Measurements from ENCODE around the gene ATP6V1B1. TPM values are rescaled to one million over a fixed set of nuclear protein-coding genes. Genes with fewer than 3 reads are reported as not detected.

Gene ATP6V1B1
- total RNA-seq, 1 experiment from 2014 or later = not detected

- ATAC-seq (peak; percentile 21; the same call in 1 of the 2 replicates), DNase-seq (ENCODE audit: low spot score) (no peak)
- no peak overlapping the region for H3K4me3 Mint-ChIP-seq
- H3K36me3 Mint-ChIP-seq = no peaks in the 10 kb centered on the region
- ChIA-PET CTCF (interaction anchor here (0.8 to 4.7 kb wide), 13 partner anchors 10 to 154 kb away, joined by 3 to 55 read pairs (median 4); partner anchors contain the start of genes ADD2, ATP6V1B1 and FIGLA), POLR2A (no interaction called here)
- no peaks in the 10 kb centered on the region for H3K9me3 Mint-ChIP-seq
- TF ChIP-seq ZNF423 (CRISPR knock-in tag; IDR thresholded peaks at IDR 0.05) (peak; percentile 62), NR3C1 (CRISPR knock-in tag; conservative IDR thresholded peaks at IDR 0.05; ENCODE audit: low read depth) (no peak)
- peaks cover 13% of the 10 kb centered on the region for H3K4me1 Mint-ChIP-seq
- no peak overlapping the region for H3K27ac Mint-ChIP-seq
- peaks cover 31% of the 10 kb centered on the region for H3K27me3 Mint-ChIP-seq (ENCODE audit: low read depth)
Observed at GRCh38 chr2:70922235-70923234, 13.2 kb upstream of the ATP6V1B1 start.

DNA sequence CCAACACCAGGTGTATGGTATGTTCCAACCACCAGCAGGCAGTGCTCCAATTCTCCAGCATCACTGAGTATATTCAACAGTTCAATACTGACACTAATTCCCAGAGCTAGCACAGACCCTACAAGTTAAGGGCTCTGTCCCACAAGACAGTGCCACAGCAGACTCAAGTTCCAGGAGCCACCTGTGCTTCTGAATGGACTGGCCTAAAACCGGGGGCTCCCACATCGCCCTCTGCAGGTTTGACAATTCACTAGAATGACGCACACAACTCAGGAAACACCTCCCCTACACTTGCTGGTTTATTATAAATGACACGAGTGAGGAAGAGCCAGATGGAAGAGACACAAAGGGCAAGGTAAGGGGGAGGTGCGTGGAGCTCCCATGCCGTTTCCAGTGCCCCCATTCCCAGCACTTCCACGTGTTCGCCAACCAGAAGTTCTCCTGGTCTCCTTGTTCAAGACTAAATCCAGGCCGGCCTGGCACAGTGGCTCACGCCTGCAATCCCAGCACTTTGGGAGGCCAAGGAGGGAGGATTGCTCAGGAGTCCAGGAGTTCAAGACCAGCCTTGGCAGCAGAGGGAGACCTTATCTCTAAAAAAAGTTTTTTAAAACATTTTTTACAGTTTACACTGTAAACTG lies 12.2 kb upstream of the ATP6V1B1 start:
- Mint-ChIP-seq H3K36me3 (no peaks in the 10 kb centered on the region), H3K27ac (no peak overlapping the region), H3K27me3 (ENCODE audit: low read depth) (peaks cover 24% of the 10 kb centered on the region), H3K4me3 (no peak overlapping the region), H3K9me3 (no peaks in the 10 kb centered on the region), H3K4me1 (peaks cover 13% of the 10 kb centered on the region)
- ATAC-seq (peak; percentile 75), DNase-seq (ENCODE audit: low spot score) (peak; percentile 69)
- TF ChIP-seq ETV6 (CRISPR knock-in tag; IDR thresholded peaks at IDR 0.05) = no peak
- no peak for TF ChIP-seq GTF2I (CRISPR knock-in tag; conservative IDR thresholded peaks at IDR 0.05)
- TF ChIP-seq ERG (CRISPR knock-in tag; IDR thresholded peaks at IDR 0.05) = no peak
- no peak for TF ChIP-seq NFYB (CRISPR knock-in tag; conservative IDR thresholded peaks at IDR 0.05; ENCODE audit: low read depth)
- TF ChIP-seq, protein P1, sequence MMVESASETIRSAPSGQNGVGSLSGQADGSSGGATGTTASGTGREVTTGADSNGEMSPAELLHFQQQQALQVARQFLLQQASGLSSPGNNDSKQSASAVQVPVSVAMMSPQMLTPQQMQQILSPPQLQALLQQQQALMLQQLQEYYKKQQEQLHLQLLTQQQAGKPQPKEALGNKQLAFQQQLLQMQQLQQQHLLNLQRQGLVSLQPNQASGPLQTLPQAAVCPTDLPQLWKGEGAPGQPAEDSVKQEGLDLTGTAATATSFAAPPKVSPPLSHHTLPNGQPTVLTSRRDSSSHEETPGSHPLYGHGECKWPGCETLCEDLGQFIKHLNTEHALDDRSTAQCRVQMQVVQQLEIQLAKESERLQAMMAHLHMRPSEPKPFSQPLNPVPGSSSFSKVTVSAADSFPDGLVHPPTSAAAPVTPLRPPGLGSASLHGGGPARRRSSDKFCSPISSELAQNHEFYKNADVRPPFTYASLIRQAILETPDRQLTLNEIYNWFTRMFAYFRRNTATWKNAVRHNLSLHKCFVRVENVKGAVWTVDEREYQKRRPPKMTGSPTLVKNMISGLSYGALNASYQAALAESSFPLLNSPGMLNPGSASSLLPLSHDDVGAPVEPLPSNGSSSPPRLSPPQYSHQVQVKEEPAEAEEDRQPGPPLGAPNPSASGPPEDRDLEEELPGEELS (CRISPR knock-in tag; IDR thresholded peaks at IDR 0.05) = no peak
- CTCF ChIA-PET = interaction anchor here (0.8 to 4.7 kb wide), 10 partner anchors 10 to 133 kb away, joined by 3 to 55 read pairs (median 4); partner anchors contain the start of genes ATP6V1B1 and FIGLA
- POLR2A ChIA-PET = no interaction called here

GRCh38 chr2:70926042-70926441 lies 9.7 kb upstream of the ATP6V1B1 start:
- no peak for ATAC-seq
- H3K36me3 Mint-ChIP-seq = no peaks in the 10 kb centered on the region
- CTCF ChIA-PET = interaction anchor here (1.3 to 1.8 kb wide), 3 partner anchors 11 to 34 kb away, joined by 3 to 9 read pairs (median 7); no protein-coding TSS in a partner anchor
- TF ChIP-seq NFE2L1 (CRISPR knock-in tag; IDR thresholded peaks at IDR 0.05) = no peak
- TF ChIP-seq MYBL2 (CRISPR knock-in tag; IDR thresholded peaks at IDR 0.05) = no peak
- TF ChIP-seq ZNF281 (CRISPR knock-in tag; IDR thresholded peaks at IDR 0.05) = no peak
- no peak for TF ChIP-seq PREB (CRISPR knock-in tag; IDR thresholded peaks at IDR 0.05; ENCODE audit: borderline replicate concordance)
- no peak for TF ChIP-seq ARID4B (CRISPR knock-in tag; IDR thresholded peaks at IDR 0.05; ENCODE audit: borderline replicate concordance)
- TF ChIP-seq GTF2I (CRISPR knock-in tag; conservative IDR thresholded peaks at IDR 0.05) = no peak
- TF ChIP-seq OVOL2 (CRISPR knock-in tag; IDR thresholded peaks at IDR 0.05; ENCODE audit: borderline replicate concordance) = no peak
- TF ChIP-seq RELA (CRISPR knock-in tag; IDR thresholded peaks at IDR 0.05; ENCODE audit: borderline replicate concordance) = no peak
- no peak for TF ChIP-seq KAT7 (CRISPR knock-in tag; IDR thresholded peaks at IDR 0.05; ENCODE audit: borderline replicate concordance)
- TF ChIP-seq ZNF121 (CRISPR knock-in tag; IDR thresholded peaks at IDR 0.05) = no peak
- no peak for TF ChIP-seq GRHL2 (CRISPR knock-in tag; IDR thresholded peaks at IDR 0.05; ENCODE audit: insufficient replicate concordance, severe bottlenecking)

More at GRCh38 chr2:70926042-70926441, 9.7 kb upstream of the ATP6V1B1 start:
- Mint-ChIP-seq H3K9me3 (no peaks in the 10 kb centered on the region), H3K27me3 (ENCODE audit: low read depth) (peaks cover 36% of the 10 kb centered on the region), H3K4me1 (peaks cover 13% of the 10 kb centered on the region), H3K4me3 (no peak overlapping the region), H3K27ac (no peak overlapping the region)
- no peak for DNase-seq (ENCODE audit: low spot score)
- POLR2A ChIA-PET = no interaction called here
